H1 (cell line): ENCODE results near the gene DPF1. TPM values are rescaled to one million over a fixed set of nuclear protein-coding genes. Genes with fewer than 3 reads are reported as not detected.

Experiments used
- CTCF ChIA-PET: fragments of 300-600 bp; sonication (Branson Sonifier 250); formaldehyde crosslinking; loops from one replicate; lab custom pipeline; 2021; ENCODE audit not compliant: partially characterized antibody; lab: Charles Lee
- POLR2A ChIA-PET: fragments of 300-600 bp; sonication (Branson Sonifier 250); formaldehyde crosslinking; loops from one replicate; lab custom pipeline; 2021; ENCODE audit warnings: inconsistent platforms; ENCODE audit not compliant: partially characterized antibody; lab: Charles Lee
- DNase-seq, 2 experiments: peaks; one replicate each; pipeline versions ENCODE4 v3.0.0 to v3.0.0-alpha.2; 2010 to 2022; ENCODE audit warnings: low spot score in 2 of 2, low read depth in 1 of 2, mixed read lengths in 1 of 2
- FAIRE-seq: peaks from 2 replicates; lab custom pipeline; 2011; peaks lifted over from hg19 to GRCh38; lab: Jason Lieb, UNC
- H2AFZ ChIP-seq: 2 replicates; pipeline ENCODE4 v1.8.1; 2012; ENCODE audit warnings: low read length, inconsistent platforms
- H2AK5ac ChIP-seq: 2 replicates; pipeline ENCODE4 v1.6.1; 2013; ENCODE audit warnings: low read depth, low read length
- H2BK120ac ChIP-seq: replicated peaks from 2 replicates; pipeline ENCODE3; 2013; ENCODE audit warnings: low read depth, low read length, inconsistent platforms
- H2BK12ac ChIP-seq: 2 replicates; pipeline ENCODE4 v1.6.1; 2013; ENCODE audit warnings: low read depth, low read length
- H2BK15ac ChIP-seq: 2 replicates; pipeline ENCODE4 v1.6.1; 2013; ENCODE audit warnings: low read length
- H2BK20ac ChIP-seq: 2 replicates; pipeline ENCODE4 v1.6.1; 2013; ENCODE audit warnings: low read length
- H2BK5ac ChIP-seq: 2 replicates; pipeline ENCODE4 v1.6.1; 2013; ENCODE audit warnings: low read depth, low read length
- H3K14ac ChIP-seq: 2 replicates; pipeline ENCODE4 v1.6.1; 2013; ENCODE audit warnings: inconsistent platforms; ENCODE audit not compliant: insufficient read length
- H3K18ac ChIP-seq: 2 replicates; pipeline ENCODE4 v1.6.1; 2013; ENCODE audit warnings: low read length; ENCODE audit errors: extremely low read depth
- H3K23ac ChIP-seq: 2 replicates; pipeline ENCODE4 v1.6.1; 2013; ENCODE audit warnings: inconsistent platforms; ENCODE audit not compliant: insufficient read length
- H3K23me2 ChIP-seq: 2 replicates; pipeline ENCODE4 v1.6.1; 2013; ENCODE audit warnings: low read depth, low read length
- H3K27ac ChIP-seq: 2 replicates; pipeline ENCODE4 v1.6.1; 2011; ENCODE audit warnings: low read depth, low read length, inconsistent platforms
- H3K27me3 ChIP-seq, 4 experiments: replicated peaks in 1 of 4; 1 replicate in 1 of 4; 2 replicates in 3 of 4; pipeline versions ENCODE4 v1.6.1 to v1.8.1; 2011 to 2013; ENCODE audit warnings: low read length in 3 of 4, mild to moderate bottlenecking in 3 of 4, inconsistent platforms in 2 of 4, mixed read lengths in 2 of 4, moderate library complexity in 1 of 4; ENCODE audit not compliant: control insufficient read depth in 3 of 4, insufficient read depth in 3 of 4; ENCODE audit errors: extremely low read depth in 1 of 4
- H3K36me3 ChIP-seq, 4 experiments: 2 replicates each; pipeline versions ENCODE4 v1.6.1 to v1.8.1; 2011 to 2013; ENCODE audit warnings: mild to moderate bottlenecking in 4 of 4, low read length in 3 of 4, moderate library complexity in 2 of 4, control low read depth in 1 of 4, inconsistent platforms in 1 of 4; ENCODE audit not compliant: insufficient read depth in 4 of 4, control insufficient read depth in 2 of 4
- H3K4ac ChIP-seq: replicated peaks from 2 replicates; pipeline ENCODE3; 2013; ENCODE audit warnings: low read length, low read depth, mixed read lengths, inconsistent platforms; ENCODE audit not compliant: insufficient read length
- H3K4me1 ChIP-seq, 4 experiments: replicated peaks in 1 of 4; 1 replicate in 1 of 4; 2 replicates in 3 of 4; pipeline versions ENCODE4 v1.6.1 to v1.8.1; 2011 to 2013; ENCODE audit warnings: low read length in 3 of 4, inconsistent platforms in 2 of 4, mixed read lengths in 1 of 4; ENCODE audit not compliant: insufficient read depth in 4 of 4, control insufficient read depth in 3 of 4
- H3K4me2 ChIP-seq, 2 experiments: 2 replicates each; pipeline versions ENCODE4 v1.6.1 to v1.8.1; 2011 to 2013; ENCODE audit warnings: low read depth in 2 of 2, low read length in 2 of 2, control low read depth in 1 of 2, inconsistent platforms in 1 of 2, mild to moderate bottlenecking in 1 of 2; ENCODE audit not compliant: insufficient read depth in 1 of 2
- H3K4me3 ChIP-seq, 4 experiments: fragments of 200-600, 300-600 bp in 1 of 4; sonication (generic), shearing (Covaris generic), sonication (Bioruptor Twin) in 1 of 4; 2 replicates each; pipeline versions ENCODE4 v1.5.1 to v1.8.1; 2011 to 2016; ENCODE audit warnings: low read length in 4 of 4, low read depth in 3 of 4, control low read depth in 2 of 4, inconsistent platforms in 2 of 4, mild to moderate bottlenecking in 2 of 4, mixed read lengths in 1 of 4, moderate library complexity in 1 of 4; ENCODE audit not compliant: insufficient read depth in 2 of 4; ENCODE audit errors: extremely low read depth in 1 of 4
- H3K56ac ChIP-seq: replicated peaks from 2 replicates; pipeline ENCODE3; 2013; ENCODE audit warnings: low read depth, mild to moderate bottlenecking, mixed read lengths, low read length, inconsistent platforms; ENCODE audit not compliant: insufficient read length
- H3K79me1 ChIP-seq: 2 replicates; pipeline ENCODE4 v1.6.1; 2013; ENCODE audit warnings: low read depth, low read length, control low read depth
- H3K79me2 ChIP-seq, 2 experiments: 2 replicates each; pipeline versions ENCODE4 v1.6.1 to v1.8.1; 2012 to 2013; ENCODE audit warnings: low read length in 2 of 2, mild to moderate bottlenecking in 2 of 2, inconsistent platforms in 1 of 2; ENCODE audit not compliant: insufficient read depth in 2 of 2, control insufficient read depth in 1 of 2
- H3K9ac ChIP-seq, 4 experiments: replicated peaks in 1 of 4; 1 replicate in 1 of 4; 2 replicates in 3 of 4; pipeline versions ENCODE4 v1.6.1 to v1.8.1; 2011 to 2013; ENCODE audit warnings: low read depth in 3 of 4, low read length in 3 of 4, control low read depth in 2 of 4, mild to moderate bottlenecking in 2 of 4, moderate library complexity in 2 of 4, inconsistent platforms in 1 of 4; ENCODE audit errors: extremely low read depth in 1 of 4
- H3K9me3 ChIP-seq, 2 experiments: 2 replicates each; pipeline versions ENCODE4 v1.6.1 to v1.8.1; 2012 to 2013; ENCODE audit warnings: mild to moderate bottlenecking in 2 of 2, moderate library complexity in 2 of 2, control low read depth in 1 of 2, inconsistent platforms in 1 of 2, low read depth in 1 of 2, low read length in 1 of 2, mixed read lengths in 1 of 2; ENCODE audit not compliant: insufficient read depth in 2 of 2
- H4K20me1 ChIP-seq, 2 experiments: replicated peaks in 1 of 2; 2 replicates each; pipeline versions ENCODE3 to v1.8.1; 2011 to 2013; ENCODE audit warnings: inconsistent platforms in 2 of 2, low read length in 2 of 2, mild to moderate bottlenecking in 1 of 2; ENCODE audit not compliant: insufficient read depth in 2 of 2, control insufficient read depth in 1 of 2
- H4K5ac ChIP-seq: 2 replicates; pipeline ENCODE4 v1.6.1; 2013; ENCODE audit warnings: low read length, low read depth, mixed read lengths, inconsistent platforms; ENCODE audit not compliant: insufficient read length
- H4K8ac ChIP-seq: 2 replicates; pipeline ENCODE4 v1.8.0; 2013; ENCODE audit warnings: mild to moderate bottlenecking, moderate library complexity, low read length, inconsistent platforms; ENCODE audit not compliant: insufficient read depth; ENCODE audit errors: extremely low read depth
- H4K91ac ChIP-seq: replicated peaks from 2 replicates; pipeline ENCODE3; 2013; ENCODE audit warnings: low read length, mixed read lengths, inconsistent platforms; ENCODE audit not compliant: insufficient read length
- CREB1 ChIP-seq: IDR thresholded peaks from 2 replicates; pipeline ENCODE4 v1.6.1; 2012; ENCODE audit warnings: inconsistent platforms
- TAF1 ChIP-seq: IDR thresholded peaks from 2 replicates; pipeline ENCODE4 v1.6.1; 2011; ENCODE audit warnings: mild to moderate bottlenecking, low read depth, low read length
- TCF12 ChIP-seq: IDR thresholded peaks from 2 replicates; pipeline ENCODE4 v1.6.1; 2011; ENCODE audit warnings: low read depth, mild to moderate bottlenecking, low read length
- WGBS, 2 experiments: shearing (Covaris generic) in 1 of 2; methylation state at CpG; one replicate each; pipeline versions ENCODE4 v1.1.6 to v1.1.7; 2013 to 2015; ENCODE audit warnings: low lambda C conversion rate in 2 of 2, mixed read lengths in 2 of 2, inconsistent platforms in 1 of 2, low coverage in 1 of 2, missing lambda C conversion rate in 1 of 2; ENCODE audit not compliant: insufficient replicate concordance in 2 of 2, insufficient coverage in 1 of 2, insufficient read length in 1 of 2; ENCODE audit errors: extremely low coverage in 1 of 2, missing lambda C conversion rate in 1 of 2; 5-methylcytosine and 5-hydroxymethylcytosine counted together
- polyA plus RNA-seq, 7 experiments: library from polyadenylated mRNA; depleted of rRNA in 3 of 7; stranded (reverse) in 5 of 7; unstranded in 2 of 7; fragments of >200 nt in 5 of 7; fragments of 200-250 nt in 2 of 7; gene quantifications; 1 replicate in 5 of 7; 2 replicates in 1 of 7; 4 replicates in 1 of 7; pipeline versions ENCODE4 v1.2.1 to v1.2.3, GENCODE V29; 2011 to 2013; ENCODE audit warnings: missing spikeins in 2 of 7, mixed read lengths in 2 of 7
- total RNA-seq: library from RNA; stranded (reverse); fragmentation: NEBNext Ultra II Directional; extraction: Animal tissue kit (Norgen Biotek cat#: 25700); gene quantifications from 2 replicates; pipeline ENCODE4 v1.2.1, GENCODE V29; 2021

The DPF1 gene
- total and polyA plus RNA-seq, 2 of the 8 experiments (the other 6 are each of a cell fraction or from before 2014, with no cell fraction given) = 12.9 to 15.6 TPM

DNA sequence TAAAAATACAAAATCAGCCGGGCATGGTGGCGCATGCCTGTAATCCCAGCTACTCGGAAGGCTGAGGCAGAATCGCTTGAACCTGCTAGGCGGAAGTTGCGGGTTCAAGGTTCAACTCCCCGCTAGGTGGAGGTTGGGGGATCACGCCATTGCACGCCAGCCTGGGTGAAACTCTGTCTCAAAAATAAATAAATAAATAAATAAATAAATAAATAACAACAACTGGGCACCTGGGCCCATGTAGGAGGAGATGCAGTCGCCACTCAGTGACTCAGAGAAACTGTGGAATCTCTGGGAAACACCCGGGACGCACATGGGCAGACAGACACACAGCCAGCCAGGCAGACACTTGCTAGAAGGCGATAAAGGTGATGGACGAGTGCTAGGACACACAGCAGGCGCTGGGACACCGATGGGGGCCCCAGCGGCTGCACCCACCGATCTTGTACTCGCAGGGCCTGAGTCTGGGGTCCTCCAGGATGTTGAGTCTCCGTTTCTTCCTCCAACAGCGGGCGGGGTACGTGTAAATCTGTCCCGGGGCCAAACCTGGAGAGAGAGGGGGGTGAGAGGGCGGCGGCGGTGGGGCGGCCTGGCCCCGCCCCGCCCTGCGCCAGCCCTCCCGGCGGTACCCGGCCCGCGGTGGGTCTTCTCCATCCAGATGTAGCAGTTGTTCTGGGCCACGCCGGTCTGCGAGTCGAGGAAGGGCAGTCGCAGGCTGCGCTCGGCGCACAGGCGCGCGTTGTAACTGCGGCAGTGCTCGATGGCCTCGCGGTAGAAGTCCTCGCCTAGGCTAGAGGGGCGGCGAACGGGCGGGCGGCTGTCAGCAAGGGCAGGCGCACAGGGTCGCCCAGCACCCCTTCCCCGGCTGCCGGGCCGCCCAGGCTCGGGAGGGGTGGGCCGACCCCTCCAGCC lies 1.8 kb downstream of the DPF1 start:
- H3K4me3 ChIP-seq = peak overlapping the region in 1 of 4 experiments; percentile 38; a peak in 3 of 8 replicates
- peak overlapping the region; percentile 46 to 78 for H3K4me2 ChIP-seq
- H2BK20ac ChIP-seq = no peak overlapping the region
- no peak overlapping the region for H3K9ac ChIP-seq
- no peak overlapping the region for H3K23ac ChIP-seq
- peaks cover 0 to 7% of the 10 kb centered on the region in 2 experiments; a peak in 2 of 4 replicates for H3K79me2 ChIP-seq
- no peaks in the 10 kb centered on the region; a peak in 3 of 8 replicates for H3K36me3 ChIP-seq
- ChIA-PET CTCF (interaction anchor here (0.9 to 4.0 kb wide), 4 partner anchors 21 to 88 kb away, joined by 3 to 18 read pairs (median 3); no protein-coding TSS in a partner anchor), POLR2A (no interaction called here)
- TF ChIP-seq TAF1 (0 out of 2 replicates have a peak, but pooled peaks have one; percentile 19), CREB1 (peak; percentile 28; the same call in 1 of the 2 replicates), TCF12 (no peak)
- H3K4ac ChIP-seq = no peak overlapping the region
- 0 out of 2 replicates have a peak overlapping the region, but pooled peaks have one; percentile 35 for H4K8ac ChIP-seq
- no peak overlapping the region for H3K18ac ChIP-seq
- no peak overlapping the region for H3K56ac ChIP-seq
- no peak overlapping the region for H2AK5ac ChIP-seq
- no peak overlapping the region for H3K27ac ChIP-seq
- H3K79me1 ChIP-seq = peaks cover 4% of the 10 kb centered on the region
- no peak overlapping the region for H2AFZ ChIP-seq
- H2BK12ac ChIP-seq = no peak overlapping the region
- H2BK120ac ChIP-seq = no peak overlapping the region
- WGBS, 2 experiments = 75% methylated on average over 35 of the region's 64 CpGs; no CpG with 5 or more reads in 1 of the 2 experiments
- no peaks in the 10 kb centered on the region for H3K9me3 ChIP-seq
- H3K23me2 ChIP-seq = peaks cover 8% of the 10 kb centered on the region
- no peak overlapping the region for H4K91ac ChIP-seq
- H4K5ac ChIP-seq = no peak overlapping the region
- H3K27me3 ChIP-seq = 0 out of 7 replicates have a peak, but pooled peaks cover 0 to under 1% (median 0%) of the 10 kb centered on the region in 4 experiments
- H2BK15ac ChIP-seq = no peak overlapping the region
- peaks cover 1 to 8% (median 6%) of the 10 kb centered on the region in 4 experiments for H3K4me1 ChIP-seq
- no peak overlapping the region for H3K14ac ChIP-seq
- H2BK5ac ChIP-seq = no peak overlapping the region; the same call in 1 of the 2 replicates
- FAIRE-seq (no peak), DNase-seq (no peak)
- H4K20me1 ChIP-seq = peaks cover 0 to 5% of the 10 kb centered on the region in 2 experiments
